OCI-LY3 (cell line): ENCODE measurements around the gene LRRTM3.

Source experiments
- H2AFZ ChIP-seq: fragments of 200-600, 300-600 bp; shearing (Covaris generic); 2 replicates; pipeline ENCODE4 v1.6.0; 2014; ENCODE audit warnings: antibody characterized with exemption, low read depth, low read length
- H3K27ac ChIP-seq: fragments of 200-600, 300-600 bp; sonication (generic); 2 replicates; pipeline ENCODE4 v1.5.1; 2014; ENCODE audit warnings: mild to moderate bottlenecking, low read length, moderate library complexity, mixed read lengths
- H3K27me3 ChIP-seq: fragments of 200-600, 300-600 bp; sonication (generic); 2 replicates; pipeline ENCODE4 v1.6.1; 2014; ENCODE audit warnings: low read depth, low read length, mixed read lengths
- H3K36me3 ChIP-seq: fragments of 200-600, 300-600 bp; sonication (generic); replicated peaks from 2 replicates; pipeline ENCODE3; 2014; ENCODE audit warnings: low read depth, low read length, mixed read lengths
- H3K4me1 ChIP-seq: fragments of 300-600, 200-600 bp; sonication (generic); 2 replicates; pipeline ENCODE4 v1.6.1; 2014; ENCODE audit warnings: low read length, mixed read lengths
- H3K4me2 ChIP-seq: fragments of 200-600, 300-600 bp; sonication (generic); 2 replicates; pipeline ENCODE4 v1.6.1; 2014; ENCODE audit warnings: low read length, mixed read lengths
- H3K4me3 ChIP-seq: fragments of 300-600, 200-600 bp; sonication (generic); 2 replicates; pipeline ENCODE4 v1.5.1; 2014; ENCODE audit warnings: antibody characterized with exemption, mild to moderate bottlenecking, low read length, moderate library complexity
- H3K79me2 ChIP-seq: fragments of 300-600, 200-600 bp; shearing (Covaris generic); 2 replicates; pipeline ENCODE4 v1.6.1; 2014; ENCODE audit warnings: mild to moderate bottlenecking, low read length, mixed read lengths
- H3K9ac ChIP-seq: fragments of 300-600, 200-600 bp; shearing (Covaris generic); 2 replicates; pipeline ENCODE4 v1.6.0; 2014; ENCODE audit warnings: mild to moderate bottlenecking, low read length, moderate library complexity
- H3K9me3 ChIP-seq: fragments of 200-600, 300-600 bp; shearing (Covaris generic); 2 replicates; pipeline ENCODE4 v1.6.1; 2014; ENCODE audit warnings: low read length, mixed read lengths; ENCODE audit not compliant: insufficient read depth
- H4K20me1 ChIP-seq: fragments of 200-600, 300-600 bp; sonication (generic); 2 replicates; pipeline ENCODE4 v1.6.1; 2016; ENCODE audit warnings: low read length, mixed read lengths; ENCODE audit not compliant: insufficient read depth
- CTCF ChIP-seq: fragments of 200-600, 300-600 bp; sonication (generic); IDR thresholded peaks from 2 replicates; pipeline ENCODE4 v1.5.1; 2014; ENCODE audit warnings: antibody characterized with exemption, low read length, low read depth
- EZH2phosphoT487 ChIP-seq: fragments of 200-600 bp; shearing (Covaris generic); IDR thresholded peaks from 2 replicates; pipeline ENCODE4 v1.6.1; 2018; ENCODE audit warnings: antibody characterized with exemption, mixed run types, low read depth

Gene LRRTM3

GRCh38 chr10:67127441-67127840, 201.6 kb downstream of the LRRTM3 start:
- Histone ChIP-seq H3K4me3 (no peak overlapping the region), H3K36me3 (no peaks in the 10 kb centered on the region), H3K27me3 (no peaks in the 10 kb centered on the region), H3K9me3 (no peaks in the 10 kb centered on the region), H3K79me2 (no peaks in the 10 kb centered on the region), H2AFZ (no peak overlapping the region), H3K27ac (no peak overlapping the region), H4K20me1 (no peaks in the 10 kb centered on the region), H3K4me2 (no peak overlapping the region), H3K9ac (no peak overlapping the region), H3K4me1 (no peaks in the 10 kb centered on the region)
- TF ChIP-seq CTCF (no peak), EZH2phosphoT487 (no peak)

- no peaks in the 10 kb centered on the region for H3K27me3 ChIP-seq
- H3K4me3 ChIP-seq: no peak overlapping the region
- no peaks in the 10 kb centered on the region for H3K4me1 ChIP-seq
- no peaks in the 10 kb centered on the region for H3K9me3 ChIP-seq
- H2AFZ ChIP-seq: no peak overlapping the region
- no peak overlapping the region for H3K9ac ChIP-seq
- no peaks in the 10 kb centered on the region for H3K79me2 ChIP-seq
- no peak overlapping the region for H3K27ac ChIP-seq
- no peak for TF ChIP-seq CTCF
- no peak for TF ChIP-seq EZH2phosphoT487
- H3K36me3 ChIP-seq: no peaks in the 10 kb centered on the region
- H3K4me2 ChIP-seq: no peak overlapping the region
- H4K20me1 ChIP-seq: no peaks in the 10 kb centered on the region
Observed at GRCh38 chr10:67140641-67141040, 214.8 kb downstream of the LRRTM3 start.

GRCh38 chr10:67141300-67141699, 215.5 kb downstream of the LRRTM3 start:
- Histone ChIP-seq H3K36me3 (no peaks in the 10 kb centered on the region), H3K9me3 (no peaks in the 10 kb centered on the region), H3K4me2 (no peak overlapping the region), H3K4me3 (no peak overlapping the region), H3K27me3 (no peaks in the 10 kb centered on the region), H3K27ac (no peak overlapping the region), H2AFZ (no peak overlapping the region), H3K79me2 (no peaks in the 10 kb centered on the region), H4K20me1 (no peaks in the 10 kb centered on the region), H3K9ac (no peak overlapping the region), H3K4me1 (no peaks in the 10 kb centered on the region)
- TF ChIP-seq EZH2phosphoT487 (no peak), CTCF (no peak)

- H3K4me1 ChIP-seq: no peaks in the 10 kb centered on the region
- H3K4me2 ChIP-seq: no peak overlapping the region
- H3K36me3 ChIP-seq: no peaks in the 10 kb centered on the region
- H3K27ac ChIP-seq: no peak overlapping the region
- TF ChIP-seq EZH2phosphoT487 (no peak), CTCF (no peak)
- no peak overlapping the region for H2AFZ ChIP-seq
- H3K4me3 ChIP-seq: no peak overlapping the region
- no peaks in the 10 kb centered on the region for H3K27me3 ChIP-seq
- H4K20me1 ChIP-seq: no peaks in the 10 kb centered on the region
- H3K9ac ChIP-seq: no peak overlapping the region
- no peaks in the 10 kb centered on the region for H3K9me3 ChIP-seq
- no peaks in the 10 kb centered on the region for H3K79me2 ChIP-seq
Observed at GRCh38 chr10:67144530-67144929, 218.7 kb downstream of the LRRTM3 start.
